HepG2 (cell line): ENCODE data around the gene ARID1A. TPM values are rescaled to one million over a fixed set of nuclear protein-coding genes. Genes with fewer than 3 reads are reported as not detected.
A peak's percentile ranks its signal among the peaks of the same experiment; 100 is the strongest.

Experiments used
- ARHGAP35 ChIP-seq: sonication (generic); formaldehyde crosslinking; IDR thresholded peaks from 2 replicates; pipeline ENCODE4 v1.9.0; 2022; ENCODE audit warnings: mild to moderate bottlenecking, inconsistent platforms, moderate library complexity, missing genetic modification reagents, borderline replicate concordance
- DR1 ChIP-seq: sonication (generic); formaldehyde crosslinking; IDR thresholded peaks from 2 replicates; pipeline ENCODE4 v1.8.0; 2021; ENCODE audit warnings: mild to moderate bottlenecking, missing genetic modification reagents, inconsistent platforms
- EEA1 ChIP-seq: sonication (generic); formaldehyde crosslinking; IDR thresholded peaks from 2 replicates; pipeline ENCODE4 v1.5.1; 2020; ENCODE audit warnings: mild to moderate bottlenecking, missing genetic modification reagents, borderline replicate concordance
- ELF4 ChIP-seq: sonication (generic); formaldehyde crosslinking; IDR thresholded peaks from 2 replicates; pipeline ENCODE4 v1.5.0; 2020; ENCODE audit warnings: missing genetic modification reagents, mild to moderate bottlenecking, moderate library complexity, borderline replicate concordance
- HNRNPL ChIP-seq: fragments of 200-400 bp; formaldehyde crosslinking; IDR thresholded peaks from 2 replicates; pipeline ENCODE4 v1.6.1; 2017; ENCODE audit warnings: mild to moderate bottlenecking, low read depth, low read length
- JUN ChIP-seq: sonication (generic); formaldehyde crosslinking; IDR thresholded peaks from 2 replicates; pipeline ENCODE4 v1.4.0; 2020; ENCODE audit warnings: mild to moderate bottlenecking, missing genetic modification reagents
- MTA1 ChIP-seq: sonication (generic); formaldehyde crosslinking; IDR thresholded peaks from 2 replicates; pipeline ENCODE4 v1.4.0; 2020; ENCODE audit warnings: missing genetic modification reagents, mild to moderate bottlenecking, borderline replicate concordance
- NCOA5 ChIP-seq: sonication (generic); formaldehyde crosslinking; IDR thresholded peaks from 2 replicates; pipeline ENCODE4 v1.4.0; 2020; ENCODE audit warnings: missing genetic modification reagents
- NFKB2 ChIP-seq: sonication (generic); formaldehyde crosslinking; IDR thresholded peaks from 2 replicates; pipeline ENCODE4 v1.4.0; 2020; ENCODE audit warnings: missing genetic modification reagents, borderline replicate concordance
- NRL ChIP-seq: sonication (generic); formaldehyde crosslinking; IDR thresholded peaks from 2 replicates; pipeline ENCODE4 v1.5.0; 2020; ENCODE audit warnings: missing genetic modification reagents, mild to moderate bottlenecking, moderate library complexity, borderline replicate concordance
- THAP11 ChIP-seq: IDR thresholded peaks from 2 replicates; pipeline ENCODE4 v1.6.1; 2016; ENCODE audit warnings: missing biosample characterization, missing genetic modification reagents
- TOPORS ChIP-seq: sonication (generic); formaldehyde crosslinking; IDR thresholded peaks from 2 replicates; pipeline ENCODE4 v1.8.0; 2023; ENCODE audit warnings: mild to moderate bottlenecking, missing genetic modification reagents
- ZNF660 ChIP-seq: sonication (generic); formaldehyde crosslinking; IDR thresholded peaks from 2 replicates; pipeline ENCODE4 v1.5.1; 2020; ENCODE audit warnings: mild to moderate bottlenecking, low read depth, missing genetic modification reagents, borderline replicate concordance
- ZNF790 ChIP-seq: sonication (generic); formaldehyde crosslinking; IDR thresholded peaks from 2 replicates; pipeline ENCODE4 v1.8.0; 2022; ENCODE audit warnings: missing genetic modification reagents, mild to moderate bottlenecking, borderline replicate concordance
- ZNF878 ChIP-seq: sonication (generic); formaldehyde crosslinking; IDR thresholded peaks from 2 replicates; pipeline ENCODE4 v1.8.1; 2023; ENCODE audit warnings: mild to moderate bottlenecking, missing genetic modification reagents, moderate library complexity
- ZNF883 ChIP-seq: sonication (generic); formaldehyde crosslinking; IDR thresholded peaks from 2 replicates; pipeline ENCODE4 v1.5.1; 2020; ENCODE audit warnings: mild to moderate bottlenecking, missing genetic modification reagents; ENCODE audit errors: not compliant biosample characterization
- polyA plus RNA-seq, 8 experiments: library from polyadenylated mRNA; depleted of rRNA in 3 of 8; stranded (reverse) in 7 of 8; unstranded in 1 of 8; fragments of >200 nt; fragmentation: Illumina TruSeq in 4 of 8; extraction: Trizol in 4 of 8; gene quantifications; 2 replicates each; pipeline versions ENCODE4 v1.2.1 to v1.2.3, GENCODE V29; 2011 to 2016; ENCODE audit warnings: low read depth in 4 of 8, missing spikeins in 1 of 8, mixed read lengths in 1 of 8; ENCODE audit not compliant: insufficient read depth in 1 of 8
- total RNA-seq, 5 experiments: library from RNA; depleted of rRNA; stranded (reverse); fragments of >200 nt; fragmentation: Illumina TruSeq; extraction: Trizol; gene quantifications; 2 replicates each; pipeline ENCODE4 v1.2.3, GENCODE V29; 2016; ENCODE audit warnings: low read depth in 1 of 5
- TF ChIP-seq, protein P1 (sequence below): sonication (generic); formaldehyde crosslinking; IDR thresholded peaks from 2 replicates; pipeline ENCODE4 v1.9.0; 2021; ENCODE audit warnings: missing genetic modification reagents, mild to moderate bottlenecking, borderline replicate concordance
- TF ChIP-seq, protein P2 (sequence below): sonication (generic); formaldehyde crosslinking; IDR thresholded peaks from 2 replicates; pipeline ENCODE4 v1.4.0; 2020; ENCODE audit warnings: mild to moderate bottlenecking, missing genetic modification reagents
- TF ChIP-seq, protein P3 (sequence below): sonication (generic); formaldehyde crosslinking; IDR thresholded peaks from 2 replicates; pipeline ENCODE4 v1.4.0; 2020; ENCODE audit warnings: missing genetic modification reagents
- TF ChIP-seq, protein P4 (sequence below): sonication (generic); formaldehyde crosslinking; IDR thresholded peaks from 2 replicates; pipeline ENCODE4 v1.8.1; 2023; ENCODE audit warnings: missing genetic modification reagents, inconsistent platforms, borderline replicate concordance

The ARID1A gene
- total and polyA plus RNA-seq, 2 of the 13 experiments (the other 11 are each of a cell fraction or from before 2014, with no cell fraction given), result 11.9 to 15.9 TPM

DNA sequence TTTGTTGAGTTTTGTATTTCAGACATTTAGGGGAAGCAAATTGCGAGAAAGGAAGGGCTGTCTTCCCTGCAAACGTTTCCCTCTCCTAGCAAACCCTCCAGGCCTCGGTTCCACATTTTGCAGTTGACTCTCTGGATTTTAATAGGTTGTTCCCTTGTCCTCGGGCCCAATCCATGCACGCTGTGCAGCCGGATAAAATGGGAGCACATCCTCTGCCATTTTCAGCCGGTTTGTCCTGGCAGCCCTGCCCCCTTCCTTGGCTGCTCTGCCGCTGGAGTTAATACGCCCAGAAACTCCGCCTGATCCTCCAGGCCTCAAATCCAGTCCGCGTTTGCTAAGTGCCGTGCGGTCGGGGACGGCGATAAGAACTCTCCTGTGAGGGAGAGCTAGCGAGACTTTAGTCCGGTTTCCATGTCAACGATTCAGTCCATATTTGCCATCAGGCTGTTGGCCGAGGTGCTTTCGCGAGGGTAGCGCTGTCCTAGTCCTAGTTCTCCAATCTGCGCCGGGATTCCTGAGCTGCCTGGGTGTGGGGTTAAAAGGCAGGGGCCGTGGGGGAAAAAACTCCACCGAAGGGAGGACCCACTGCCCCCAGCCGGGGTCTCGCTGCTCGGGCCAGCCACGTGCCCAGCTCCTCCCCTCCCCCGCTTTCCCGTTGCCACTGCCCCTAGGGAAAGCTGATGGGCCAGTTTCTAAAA is 2.9 kb upstream of the ARID1A start (continued):
- peak; percentile 30; the same call in 1 of the 2 replicates for TF ChIP-seq TOPORS
- no peak for TF ChIP-seq NRL
- no peak for TF ChIP-seq JUN (CRISPR knock-in tag)
- TF ChIP-seq ELF4 (CRISPR knock-in tag), result no peak
- no peak for TF ChIP-seq ZNF878 (CRISPR knock-in tag)
- peak; percentile 66 for TF ChIP-seq THAP11 (CRISPR knock-in tag)
- TF ChIP-seq NCOA5 (CRISPR knock-in tag), result no peak
- TF ChIP-seq, protein P1, sequence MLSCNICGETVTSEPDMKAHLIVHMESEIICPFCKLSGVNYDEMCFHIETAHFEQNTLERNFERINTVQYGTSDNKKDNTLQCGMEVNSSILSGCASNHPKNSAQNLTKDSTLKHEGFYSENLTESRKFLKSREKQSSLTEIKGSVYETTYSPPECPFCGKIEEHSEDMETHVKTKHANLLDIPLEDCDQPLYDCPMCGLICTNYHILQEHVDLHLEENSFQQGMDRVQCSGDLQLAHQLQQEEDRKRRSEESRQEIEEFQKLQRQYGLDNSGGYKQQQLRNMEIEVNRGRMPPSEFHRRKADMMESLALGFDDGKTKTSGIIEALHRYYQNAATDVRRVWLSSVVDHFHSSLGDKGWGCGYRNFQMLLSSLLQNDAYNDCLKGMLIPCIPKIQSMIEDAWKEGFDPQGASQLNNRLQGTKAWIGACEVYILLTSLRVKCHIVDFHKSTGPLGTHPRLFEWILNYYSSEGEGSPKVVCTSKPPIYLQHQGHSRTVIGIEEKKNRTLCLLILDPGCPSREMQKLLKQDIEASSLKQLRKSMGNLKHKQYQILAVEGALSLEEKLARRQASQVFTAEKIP (CRISPR knock-in tag), result no peak
- TF ChIP-seq, protein P2, sequence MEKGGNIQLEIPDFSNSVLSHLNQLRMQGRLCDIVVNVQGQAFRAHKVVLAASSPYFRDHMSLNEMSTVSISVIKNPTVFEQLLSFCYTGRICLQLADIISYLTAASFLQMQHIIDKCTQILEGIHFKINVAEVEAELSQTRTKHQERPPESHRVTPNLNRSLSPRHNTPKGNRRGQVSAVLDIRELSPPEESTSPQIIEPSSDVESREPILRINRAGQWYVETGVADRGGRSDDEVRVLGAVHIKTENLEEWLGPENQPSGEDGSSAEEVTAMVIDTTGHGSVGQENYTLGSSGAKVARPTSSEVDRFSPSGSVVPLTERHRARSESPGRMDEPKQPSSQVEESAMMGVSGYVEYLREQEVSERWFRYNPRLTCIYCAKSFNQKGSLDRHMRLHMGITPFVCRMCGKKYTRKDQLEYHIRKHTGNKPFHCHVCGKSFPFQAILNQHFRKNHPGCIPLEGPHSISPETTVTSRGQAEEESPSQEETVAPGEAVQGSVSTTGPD (CRISPR knock-in tag), result peak; percentile 39; the same call in 1 of the 2 replicates
- no peak for TF ChIP-seq ZNF660
- TF ChIP-seq, protein P3, sequence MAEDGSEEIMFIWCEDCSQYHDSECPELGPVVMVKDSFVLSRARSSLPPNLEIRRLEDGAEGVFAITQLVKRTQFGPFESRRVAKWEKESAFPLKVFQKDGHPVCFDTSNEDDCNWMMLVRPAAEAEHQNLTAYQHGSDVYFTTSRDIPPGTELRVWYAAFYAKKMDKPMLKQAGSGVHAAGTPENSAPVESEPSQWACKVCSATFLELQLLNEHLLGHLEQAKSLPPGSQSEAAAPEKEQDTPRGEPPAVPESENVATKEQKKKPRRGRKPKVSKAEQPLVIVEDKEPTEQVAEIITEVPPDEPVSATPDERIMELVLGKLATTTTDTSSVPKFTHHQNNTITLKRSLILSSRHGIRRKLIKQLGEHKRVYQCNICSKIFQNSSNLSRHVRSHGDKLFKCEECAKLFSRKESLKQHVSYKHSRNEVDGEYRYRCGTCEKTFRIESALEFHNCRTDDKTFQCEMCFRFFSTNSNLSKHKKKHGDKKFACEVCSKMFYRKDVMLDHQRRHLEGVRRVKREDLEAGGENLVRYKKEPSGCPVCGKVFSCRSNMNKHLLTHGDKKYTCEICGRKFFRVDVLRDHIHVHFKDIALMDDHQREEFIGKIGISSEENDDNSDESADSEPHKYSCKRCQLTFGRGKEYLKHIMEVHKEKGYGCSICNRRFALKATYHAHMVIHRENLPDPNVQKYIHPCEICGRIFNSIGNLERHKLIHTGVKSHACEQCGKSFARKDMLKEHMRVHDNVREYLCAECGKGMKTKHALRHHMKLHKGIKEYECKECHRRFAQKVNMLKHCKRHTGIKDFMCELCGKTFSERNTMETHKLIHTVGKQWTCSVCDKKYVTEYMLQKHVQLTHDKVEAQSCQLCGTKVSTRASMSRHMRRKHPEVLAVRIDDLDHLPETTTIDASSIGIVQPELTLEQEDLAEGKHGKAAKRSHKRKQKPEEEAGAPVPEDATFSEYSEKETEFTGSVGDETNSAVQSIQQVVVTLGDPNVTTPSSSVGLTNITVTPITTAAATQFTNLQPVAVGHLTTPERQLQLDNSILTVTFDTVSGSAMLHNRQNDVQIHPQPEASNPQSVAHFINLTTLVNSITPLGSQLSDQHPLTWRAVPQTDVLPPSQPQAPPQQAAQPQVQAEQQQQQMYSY (CRISPR knock-in tag), result peak; percentile 98
- 0 out of 2 replicates have a peak, but pooled peaks have one; percentile 57 for TF ChIP-seq ZNF790 (CRISPR knock-in tag)
- no peak for TF ChIP-seq ARHGAP35 (CRISPR knock-in tag)
- TF ChIP-seq DR1 (CRISPR knock-in tag), result peak; percentile 46; the same call in 1 of the 2 replicates
- 0 out of 2 replicates have a peak, but pooled peaks have one; percentile 22 for TF ChIP-seq EEA1 (CRISPR knock-in tag)
- peak; percentile 62; the same call in 1 of the 2 replicates for TF ChIP-seq HNRNPL
- TF ChIP-seq ZNF883 (CRISPR knock-in tag), result peak; percentile 20
- TF ChIP-seq NFKB2 (CRISPR knock-in tag), result peak; percentile 83; the same call in 1 of the 2 replicates
- TF ChIP-seq MTA1 (CRISPR knock-in tag), result no peak
- TF ChIP-seq, protein P4, sequence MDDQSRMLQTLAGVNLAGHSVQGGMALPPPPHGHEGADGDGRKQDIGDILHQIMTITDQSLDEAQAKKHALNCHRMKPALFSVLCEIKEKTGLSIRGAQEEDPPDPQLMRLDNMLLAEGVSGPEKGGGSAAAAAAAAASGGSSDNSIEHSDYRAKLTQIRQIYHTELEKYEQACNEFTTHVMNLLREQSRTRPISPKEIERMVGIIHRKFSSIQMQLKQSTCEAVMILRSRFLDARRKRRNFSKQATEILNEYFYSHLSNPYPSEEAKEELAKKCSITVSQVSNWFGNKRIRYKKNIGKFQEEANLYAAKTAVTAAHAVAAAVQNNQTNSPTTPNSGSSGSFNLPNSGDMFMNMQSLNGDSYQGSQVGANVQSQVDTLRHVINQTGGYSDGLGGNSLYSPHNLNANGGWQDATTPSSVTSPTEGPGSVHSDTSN (CRISPR knock-in tag), result peak; percentile 14; the same call in 1 of the 2 replicates
